ENCODE measurements around the gene MMP3.

The MMP3 gene

GRCh38 chr11:102842930-102843329 is 479 bp downstream of the MMP3 start:
- Mint-ChIP-seq H3K27ac (no peak overlapping the region), H3K4me3 (no peak overlapping the region), H3K4me1 (no peaks in the 10 kb centered on the region), H3K9me3 (peaks cover 2% of the 10 kb centered on the region), H3K36me3 (no peaks in the 10 kb centered on the region)
- ATAC-seq (no peak), DNase-seq (ENCODE audit: low spot score in 2 of 2) (no peak)

GRCh38 chr11:102840018-102840417 is 3.4 kb downstream of the MMP3 start:
- no peak for ATAC-seq
- no peak for DNase-seq (ENCODE audit: low spot score in 2 of 2)
- H3K27ac Mint-ChIP-seq = no peak overlapping the region

GRCh38 chr11:102837646-102838045 is 5.8 kb downstream of the MMP3 start:
- no peak overlapping the region for H3K27ac Mint-ChIP-seq
- no peaks in the 10 kb centered on the region for H3K36me3 Mint-ChIP-seq
- no peak overlapping the region for H3K4me3 Mint-ChIP-seq
- H3K9me3 Mint-ChIP-seq = no peaks in the 10 kb centered on the region
- DNase-seq (ENCODE audit: low spot score in 2 of 2) (no peak), ATAC-seq (no peak)
- H3K4me1 Mint-ChIP-seq = no peaks in the 10 kb centered on the region

More at GRCh38 chr11:102840018-102840417, 3.4 kb downstream of the MMP3 start:
- H3K9me3 Mint-ChIP-seq = no peaks in the 10 kb centered on the region
- no peaks in the 10 kb centered on the region for H3K4me1 Mint-ChIP-seq
- no peak overlapping the region for H3K4me3 Mint-ChIP-seq
- no peaks in the 10 kb centered on the region for H3K36me3 Mint-ChIP-seq

- H3K4me3 Mint-ChIP-seq = no peak overlapping the region
- H3K36me3 Mint-ChIP-seq = no peaks in the 10 kb centered on the region
- H3K9me3 Mint-ChIP-seq = no peaks in the 10 kb centered on the region
- no peak overlapping the region for H3K27ac Mint-ChIP-seq
- ATAC-seq (no peak), DNase-seq (ENCODE audit: low spot score in 2 of 2) (no peak)
- no peaks in the 10 kb centered on the region for H3K4me1 Mint-ChIP-seq
These were observed 6.3 kb downstream of the MMP3 start for GRCh38 chr11:102837156-102837555.

- Mint-ChIP-seq H3K9me3 (no peaks in the 10 kb centered on the region), H3K27ac (no peak overlapping the region), H3K4me1 (no peaks in the 10 kb centered on the region), H3K36me3 (no peaks in the 10 kb centered on the region), H3K4me3 (no peak overlapping the region)
- DNase-seq (ENCODE audit: low spot score in 2 of 2) = no peak
- ATAC-seq = no peak
These were observed 7.0 kb downstream of the MMP3 start for GRCh38 chr11:102836290-102836875.

- Mint-ChIP-seq H3K4me1 (no peaks in the 10 kb centered on the region), H3K36me3 (no peaks in the 10 kb centered on the region), H3K27ac (no peak overlapping the region), H3K9me3 (no peaks in the 10 kb centered on the region), H3K4me3 (no peak overlapping the region)
- no peak for ATAC-seq
- DNase-seq (ENCODE audit: low spot score in 2 of 2) = no peak
These were observed 9.7 kb downstream of the MMP3 start for GRCh38 chr11:102833731-102834130.

- H3K4me1 Mint-ChIP-seq = no peaks in the 10 kb centered on the region
- DNase-seq (ENCODE audit: low spot score in 2 of 2) (no peak), ATAC-seq (no peak)
- H3K36me3 Mint-ChIP-seq = no peaks in the 10 kb centered on the region
- no peak overlapping the region for H3K27ac Mint-ChIP-seq
- H3K4me3 Mint-ChIP-seq = no peak overlapping the region
- H3K9me3 Mint-ChIP-seq = no peaks in the 10 kb centered on the region
These were observed 10.8 kb downstream of the MMP3 start for GRCh38 chr11:102832612-102833011.

GRCh38 chr11:102831489-102832440 is 11.6 kb downstream of the MMP3 start:
- Mint-ChIP-seq H3K4me1 (no peaks in the 10 kb centered on the region), H3K27ac (no peak overlapping the region), H3K4me3 (no peak overlapping the region), H3K36me3 (no peaks in the 10 kb centered on the region), H3K9me3 (no peaks in the 10 kb centered on the region)
- no peak for DNase-seq (ENCODE audit: low spot score in 2 of 2)
- ATAC-seq = no peak

GRCh38 chr11:102831128-102831488 is 12.3 kb downstream of the MMP3 start:
- DNase-seq (ENCODE audit: low spot score in 2 of 2) (no peak), ATAC-seq (no peak)
- Mint-ChIP-seq H3K36me3 (no peaks in the 10 kb centered on the region), H3K4me3 (no peak overlapping the region), H3K9me3 (no peaks in the 10 kb centered on the region), H3K4me1 (no peaks in the 10 kb centered on the region), H3K27ac (no peak overlapping the region)

GRCh38 chr11:102830001-102830727 is 13.2 kb downstream of the MMP3 start:
- H3K4me1 Mint-ChIP-seq = no peaks in the 10 kb centered on the region
- ATAC-seq (no peak), DNase-seq (ENCODE audit: low spot score in 2 of 2) (no peak)
- H3K36me3 Mint-ChIP-seq = no peaks in the 10 kb centered on the region
- no peak overlapping the region for H3K27ac Mint-ChIP-seq
- H3K4me3 Mint-ChIP-seq = no peak overlapping the region
- H3K9me3 Mint-ChIP-seq = no peaks in the 10 kb centered on the region

GRCh38 chr11:102829316-102830000 is 14.0 kb downstream of the MMP3 start:
- Mint-ChIP-seq H3K4me3 (no peak overlapping the region), H3K9me3 (no peaks in the 10 kb centered on the region), H3K4me1 (no peaks in the 10 kb centered on the region), H3K27ac (no peak overlapping the region), H3K36me3 (no peaks in the 10 kb centered on the region)
- no peak for DNase-seq (ENCODE audit: low spot score in 2 of 2)
- ATAC-seq = no peak

GRCh38 chr11:102824556-102824955 is 18.9 kb downstream of the MMP3 start:
- no peak for ATAC-seq
- H3K36me3 Mint-ChIP-seq = no peaks in the 10 kb centered on the region
- H3K4me1 Mint-ChIP-seq = no peaks in the 10 kb centered on the region
- no peak for DNase-seq (ENCODE audit: low spot score in 2 of 2)
- H3K4me3 Mint-ChIP-seq = no peak overlapping the region
- H3K27ac Mint-ChIP-seq = no peak overlapping the region
- H3K9me3 Mint-ChIP-seq = no peaks in the 10 kb centered on the region

GRCh38 chr11:102819491-102819890 is 23.9 kb downstream of the MMP3 start:
- no peaks in the 10 kb centered on the region for H3K4me1 Mint-ChIP-seq
- no peak overlapping the region for H3K27ac Mint-ChIP-seq
- H3K9me3 Mint-ChIP-seq = peaks cover 8% of the 10 kb centered on the region
- no peak overlapping the region for H3K4me3 Mint-ChIP-seq
- ATAC-seq (no peak), DNase-seq (ENCODE audit: low spot score in 2 of 2) (no peak)
- H3K36me3 Mint-ChIP-seq = no peaks in the 10 kb centered on the region

- H3K4me3 Mint-ChIP-seq = no peak overlapping the region
- peaks cover 11% of the 10 kb centered on the region for H3K9me3 Mint-ChIP-seq
- no peak overlapping the region for H3K27ac Mint-ChIP-seq
- H3K36me3 Mint-ChIP-seq = no peaks in the 10 kb centered on the region
- no peak for DNase-seq (ENCODE audit: low spot score in 2 of 2)
- ATAC-seq = no peak
- H3K4me1 Mint-ChIP-seq = no peaks in the 10 kb centered on the region
These were observed 29.9 kb downstream of the MMP3 start for GRCh38 chr11:102813484-102813883.

GRCh38 chr11:102812188-102812587 is 31.2 kb downstream of the MMP3 start:
- no peak for DNase-seq (ENCODE audit: low spot score in 2 of 2)
- no peak overlapping the region for H3K4me3 Mint-ChIP-seq
- H3K27ac Mint-ChIP-seq = no peak overlapping the region
- H3K9me3 Mint-ChIP-seq = peaks cover 8% of the 10 kb centered on the region
- no peak for ATAC-seq
- H3K36me3 Mint-ChIP-seq = no peaks in the 10 kb centered on the region
- H3K4me1 Mint-ChIP-seq = no peaks in the 10 kb centered on the region

All from stimulated activated effector memory CD8-positive, alpha-beta T cell treated with anti-CD3 and anti-CD28 coated beads, Interleukin-12 subunit alpha, Interleukin-12 subunit beta, amount 100 ng/mL, for 72 hours (primary cell).